Body of pancreas (tissue), 4 donors: ENCODE data around the gene ARFRP1. TPM values are rescaled to one million over a fixed set of nuclear protein-coding genes. Genes with fewer than 3 reads are reported as not detected.

Source experiments
- ATAC-seq: fragments of 150-250 bp; one replicate; pipeline ENCODE4 v1.9.1; 2016
- DNase-seq, 4 donors: peaks; one replicate each; pipeline ENCODE4 v3.0.0-alpha.2; 2019
- H3K27ac ChIP-seq, 4 donors: fragments of 200-600 bp; sonication (generic); 1 replicate in 3 of 4; 2 replicates in 1 of 4; pipeline versions ENCODE4 v1.5.1 to v1.6.1; 2016 to 2019; ENCODE audit warnings: mild to moderate bottlenecking in 1 of 4, mixed read lengths in 1 of 4, moderate library complexity in 1 of 4
- H3K27me3 ChIP-seq, 2 donors: fragments of 200-600 bp; sonication (generic); one replicate each; pipeline ENCODE4 v1.6.0; 2016; ENCODE audit warnings: mild to moderate bottlenecking in 1 of 2
- H3K36me3 ChIP-seq, 2 donors: fragments of 200-600 bp; sonication (generic); replicated peaks in 1 of 2; 2 replicates each; pipeline ENCODE4 v1.5.1; 2016; ENCODE audit warnings: low read depth in 2 of 2; ENCODE audit not compliant: insufficient read depth in 1 of 2
- H3K4me1 ChIP-seq: fragments of 200-600 bp; sonication (generic); one replicate; pipeline ENCODE4 v1.6.0; 2016
- H3K4me3 ChIP-seq, 2 donors: fragments of 200-600 bp; sonication (generic); 1 replicate in 1 of 2; 2 replicates in 1 of 2; pipeline ENCODE4 v1.5.1; 2016 to 2019
- H3K9me3 ChIP-seq, 3 donors: fragments of 200-600 bp; sonication (generic); 1 replicate in 2 of 3; 2 replicates in 1 of 3; pipeline ENCODE4 v1.5.1; 2016
- POLR2A ChIP-seq, 3 donors: fragments of 450-650 bp; IDR thresholded peaks; one replicate each; pipeline ENCODE4 v1.6.1; 2016; ENCODE audit warnings: antibody characterized with exemption in 3 of 3, mild to moderate bottlenecking in 2 of 3
- WGBS, 2 donors: methylation state at CpG; one replicate each; pipeline ENCODE4 v1.1.5; 2017; 5-methylcytosine and 5-hydroxymethylcytosine counted together
- intact Hi-C: fragments of 100-400 bp; cut with DNase I; formaldehyde crosslinking; loops from one replicate; pipeline ENCODE4 v1.15.1; 2023
- total RNA-seq, 2 donors: library from RNA; depleted of rRNA; stranded (reverse); fragments of >200 nt; gene quantifications; one replicate each; pipeline ENCODE4 v1.1.0, GENCODE V29; 2016
- TF ChIP-seq, protein P1 (sequence below), 7 experiments: fragments of 450-650 bp in 4 of 7; fragments of 200-600 bp in 3 of 7; sonication (generic) in 3 of 7; IDR thresholded peaks; one replicate each; pipeline ENCODE4 v1.5.1; 2016 to 2019; ENCODE audit warnings: antibody characterized with exemption in 7 of 7

ARFRP1 gene
- total RNA-seq, 2 donors from 2014 or later, result 22.6 to 23.4 TPM

- ATAC-seq, result no peak
- H3K36me3 ChIP-seq, result peaks cover 0 to 2% of the 10 kb centered on the region in 2 donors
- DNase-seq, result no peak
- TF ChIP-seq, protein P1, sequence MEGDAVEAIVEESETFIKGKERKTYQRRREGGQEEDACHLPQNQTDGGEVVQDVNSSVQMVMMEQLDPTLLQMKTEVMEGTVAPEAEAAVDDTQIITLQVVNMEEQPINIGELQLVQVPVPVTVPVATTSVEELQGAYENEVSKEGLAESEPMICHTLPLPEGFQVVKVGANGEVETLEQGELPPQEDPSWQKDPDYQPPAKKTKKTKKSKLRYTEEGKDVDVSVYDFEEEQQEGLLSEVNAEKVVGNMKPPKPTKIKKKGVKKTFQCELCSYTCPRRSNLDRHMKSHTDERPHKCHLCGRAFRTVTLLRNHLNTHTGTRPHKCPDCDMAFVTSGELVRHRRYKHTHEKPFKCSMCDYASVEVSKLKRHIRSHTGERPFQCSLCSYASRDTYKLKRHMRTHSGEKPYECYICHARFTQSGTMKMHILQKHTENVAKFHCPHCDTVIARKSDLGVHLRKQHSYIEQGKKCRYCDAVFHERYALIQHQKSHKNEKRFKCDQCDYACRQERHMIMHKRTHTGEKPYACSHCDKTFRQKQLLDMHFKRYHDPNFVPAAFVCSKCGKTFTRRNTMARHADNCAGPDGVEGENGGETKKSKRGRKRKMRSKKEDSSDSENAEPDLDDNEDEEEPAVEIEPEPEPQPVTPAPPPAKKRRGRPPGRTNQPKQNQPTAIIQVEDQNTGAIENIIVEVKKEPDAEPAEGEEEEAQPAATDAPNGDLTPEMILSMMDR (IDR thresholded peaks at IDR 0.05), result no peak
- no peak for TF ChIP-seq POLR2A (IDR thresholded peaks at IDR 0.05)
- H3K27me3 ChIP-seq, result no peaks in the 10 kb centered on the region
- peaks cover 11% of the 10 kb centered on the region for H3K4me1 ChIP-seq
- WGBS, 2 donors, result 91 to 96% methylated on average over 13 to 43 of the region's 47 CpGs
- intact Hi-C loops, result no loop called here
- H3K9me3 ChIP-seq, result no peaks in the 10 kb centered on the region
- no peak overlapping the region for H3K4me3 ChIP-seq
- H3K27ac ChIP-seq, result no peak overlapping the region
Observed at GRCh38 chr20:63746751-63747315, 39.1 kb upstream of the ARFRP1 start.

- no peak for ATAC-seq
- Histone ChIP-seq H3K4me1 (peaks cover 18% of the 10 kb centered on the region), H3K36me3 (peaks cover 0 to 2% of the 10 kb centered on the region in 2 donors), H3K27me3 (no peaks in the 10 kb centered on the region), H3K4me3 (no peak overlapping the region), H3K27ac (no peak overlapping the region), H3K9me3 (no peaks in the 10 kb centered on the region)
- DNase-seq, result no peak
- WGBS, 2 donors, result 87 to 89% methylated on average over 15 to 20 of the region's 26 CpGs
- no peak for TF ChIP-seq POLR2A (IDR thresholded peaks at IDR 0.05)
- TF ChIP-seq, protein P1 (IDR thresholded peaks at IDR 0.05), result no peak
- intact Hi-C loops, result no loop called here
Observed at GRCh38 chr20:63745961-63746731, 38.4 kb upstream of the ARFRP1 start.

DNA sequence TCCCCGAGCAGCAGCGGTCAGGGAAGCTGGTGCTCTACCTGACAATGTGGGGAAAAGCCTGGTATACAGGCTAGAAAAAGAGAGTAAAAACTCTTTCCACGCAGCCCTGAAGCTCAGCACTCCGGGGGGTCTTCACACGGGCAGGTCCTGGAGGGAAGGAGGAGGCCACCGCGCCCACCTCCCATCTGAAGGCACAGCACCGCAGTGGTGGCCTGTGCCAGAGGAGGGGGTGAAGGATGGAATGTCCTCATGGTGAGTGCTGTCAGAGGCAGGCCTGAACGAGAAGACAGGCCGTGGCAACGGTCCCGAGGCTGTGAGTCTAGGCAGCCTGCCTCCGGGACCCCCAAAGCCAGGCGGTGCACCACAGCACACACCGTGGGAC lies 37.6 kb upstream of the ARFRP1 start:
- DNase-seq (no peak), ATAC-seq (no peak)
- Histone ChIP-seq H3K36me3 (peaks cover 0 to 2% of the 10 kb centered on the region in 2 donors), H3K4me1 (peaks cover 26% of the 10 kb centered on the region), H3K27me3 (no peaks in the 10 kb centered on the region), H3K27ac (no peak overlapping the region), H3K9me3 (no peaks in the 10 kb centered on the region), H3K4me3 (no peak overlapping the region)
- WGBS, 2 donors, result 77 to 79% methylated on average over 15 of the region's 15 CpGs
- TF ChIP-seq POLR2A (IDR thresholded peaks at IDR 0.05), result no peak
- TF ChIP-seq, protein P1 (IDR thresholded peaks at IDR 0.05), result no peak
- intact Hi-C loops, result no loop called here

- H3K4me3 ChIP-seq, result no peak overlapping the region
- H3K9me3 ChIP-seq, result no peaks in the 10 kb centered on the region
- ATAC-seq (no peak), DNase-seq (no peak)
- no peak overlapping the region for H3K27ac ChIP-seq
- intact Hi-C loops, result no loop called here
- no peaks in the 10 kb centered on the region for H3K27me3 ChIP-seq
- peaks cover 28% of the 10 kb centered on the region for H3K4me1 ChIP-seq
- H3K36me3 ChIP-seq, result peaks cover 0 to 2% of the 10 kb centered on the region in 2 donors
- TF ChIP-seq, protein P1 (IDR thresholded peaks at IDR 0.05), result no peak
- TF ChIP-seq POLR2A (IDR thresholded peaks at IDR 0.05), result no peak
- WGBS, 2 donors, result 73 to 80% methylated on average over 21 to 25 of the region's 25 CpGs
Observed at GRCh38 chr20:63744574-63745423, 37.0 kb upstream of the ARFRP1 start.
